PC-9 (cell line): Measurements from ENCODE around the gene PPP1R1A. TPM values are rescaled to one million over a fixed set of nuclear protein-coding genes. Genes with fewer than 3 reads are reported as not detected.

Experiments
- BruUV-seq: library from RNA; stranded (reverse); fragments of 400-500 nt; replicated peaks from 2 replicates; lab custom pipeline; 2021; lab: Mats Ljungman, UMichigan
- CTCF ChIA-PET: fragments of 300-600 bp; sonication (Branson Sonifier 250); formaldehyde crosslinking; loops from one replicate; lab custom pipeline; 2022; ENCODE audit warnings: antibody characterized with exemption; lab: Charles Lee
- POLR2A ChIA-PET: fragments of 300-600 bp; sonication (Branson Sonifier 250); formaldehyde crosslinking; loops from one replicate; lab custom pipeline; 2022; ENCODE audit warnings: antibody characterized with exemption; ENCODE audit not compliant: unreplicated experiment; lab: Charles Lee
- DNase-seq, 2 experiments: peaks; one replicate each; pipeline versions ENCODE4 v3.0.0 to v3.0.0-alpha.2; 2015 to 2022; ENCODE audit warnings: mixed read lengths in 1 of 2
- H2AFZ ChIP-seq: fragments of 200-600 bp; sonication (generic); 2 replicates; pipeline ENCODE4 v1.8.1; 2017; ENCODE audit warnings: antibody characterized with exemption
- H3F3A ChIP-seq: fragments of 200-600 bp; sonication (generic); 2 replicates; pipeline ENCODE4 v1.8.1; 2017; ENCODE audit warnings: antibody characterized with exemption, mild to moderate bottlenecking, low read depth; ENCODE audit not compliant: insufficient read depth
- H3K27ac ChIP-seq: fragments of 200-600 bp; sonication (generic); 2 replicates; pipeline ENCODE4 v1.6.1; 2016; ENCODE audit warnings: mixed run types
- H3K27me3 ChIP-seq: fragments of 200-600 bp; sonication (generic); 2 replicates; pipeline ENCODE4 v1.6.1; 2016; ENCODE audit warnings: low read depth, mixed run types; ENCODE audit not compliant: insufficient read depth
- H3K36me3 ChIP-seq: fragments of 200-600 bp; sonication (generic); 2 replicates; pipeline ENCODE4 v1.6.1; 2016; ENCODE audit warnings: low read depth, mixed run types
- H3K4me1 ChIP-seq: fragments of 200-600 bp; sonication (generic); replicated peaks from 2 replicates; pipeline ENCODE4 v1.6.1; 2016; ENCODE audit warnings: mixed run types; ENCODE audit not compliant: insufficient read depth
- H3K4me2 ChIP-seq: fragments of 200-600 bp; sonication (generic); 2 replicates; pipeline ENCODE4 v1.6.1; 2017; ENCODE audit warnings: mixed run types
- H3K4me3 ChIP-seq: fragments of 200-600 bp; sonication (generic); 2 replicates; pipeline ENCODE4 v1.6.1; 2016; ENCODE audit warnings: mixed run types
- H3K79me2 ChIP-seq: fragments of 200-600 bp; sonication (generic); 2 replicates; pipeline ENCODE4 v1.6.1; 2017; ENCODE audit warnings: low read depth, mixed run types
- H3K9me2 ChIP-seq: fragments of 200-600 bp; sonication (generic); 2 replicates; pipeline ENCODE4 v1.8.1; 2017; ENCODE audit warnings: mild to moderate bottlenecking; ENCODE audit not compliant: insufficient read depth
- H3K9me3 ChIP-seq: fragments of 200-600 bp; sonication (generic); 2 replicates; pipeline ENCODE4 v1.8.1; 2016; ENCODE audit warnings: low read depth; ENCODE audit not compliant: insufficient read depth
- H4K20me1 ChIP-seq: fragments of 200-600 bp; sonication (generic); 2 replicates; pipeline ENCODE4 v1.8.1; 2017; ENCODE audit not compliant: insufficient read depth
- CTCF ChIP-seq: fragments of 200-600 bp; sonication (generic); conservative IDR thresholded peaks from 2 replicates; pipeline ENCODE4 v1.6.1; 2017; ENCODE audit warnings: mixed run types, antibody characterized with exemption, mild to moderate bottlenecking, moderate library complexity
- EZH2 ChIP-seq: fragments of 200-600 bp; sonication (generic); IDR thresholded peaks from 2 replicates; pipeline ENCODE4 v1.8.0; 2017; ENCODE audit warnings: antibody characterized with exemption, low read depth
- intact Hi-C: fragments of 100-400 bp; cut with micrococcal nuclease; formaldehyde crosslinking; loops from one replicate; pipeline ENCODE4 v1.10.0; 2022; ENCODE audit not compliant: unreplicated experiment
- total RNA-seq: library from RNA; stranded (reverse); gene quantifications from 2 replicates; pipeline ENCODE4 v1.2.3, GENCODE V29; 2021

PPP1R1A gene
- total RNA-seq, 1 experiment from 2014 or later, result not detected

- intact Hi-C loops, result loop anchor here (5.0 kb wide), 1 partner anchor 477 kb away; no protein-coding TSS in a partner anchor
- no peaks in the 10 kb centered on the region for H3K9me3 ChIP-seq
- no peak overlapping the region for H3K4me2 ChIP-seq
- H3K27ac ChIP-seq, result no peak overlapping the region
- no peaks in the 10 kb centered on the region for H3K36me3 ChIP-seq
- no peak overlapping the region for H3K4me3 ChIP-seq
- no peaks in the 10 kb centered on the region for H3K9me2 ChIP-seq
- H2AFZ ChIP-seq, result no peak overlapping the region
- TF ChIP-seq EZH2 (no peak), CTCF (no peak)
- no peak for DNase-seq
- ChIA-PET POLR2A (no interaction called here), CTCF (no interaction called here)
- no peaks in the 10 kb centered on the region for H4K20me1 ChIP-seq
- no peaks in the 10 kb centered on the region for H3K4me1 ChIP-seq
- H3K79me2 ChIP-seq, result no peaks in the 10 kb centered on the region
- no TSS peak for BruUV-seq
- peaks cover 79% of the 10 kb centered on the region for H3K27me3 ChIP-seq
- no peaks in the 10 kb centered on the region for H3F3A ChIP-seq
Observed at GRCh38 chr12:54595471-54595870, 7.0 kb upstream of the PPP1R1A start.

GRCh38 chr12:54593725-54594124, 5.3 kb upstream of the PPP1R1A start:
- intact Hi-C loops, result no loop called here
- CTCF ChIA-PET, result interaction anchor here (0.7 kb wide), 1 partner anchor 13 kb away, joined by 7 read pairs; no protein-coding TSS in a partner anchor
- BruUV-seq, result no TSS peak

DNA sequence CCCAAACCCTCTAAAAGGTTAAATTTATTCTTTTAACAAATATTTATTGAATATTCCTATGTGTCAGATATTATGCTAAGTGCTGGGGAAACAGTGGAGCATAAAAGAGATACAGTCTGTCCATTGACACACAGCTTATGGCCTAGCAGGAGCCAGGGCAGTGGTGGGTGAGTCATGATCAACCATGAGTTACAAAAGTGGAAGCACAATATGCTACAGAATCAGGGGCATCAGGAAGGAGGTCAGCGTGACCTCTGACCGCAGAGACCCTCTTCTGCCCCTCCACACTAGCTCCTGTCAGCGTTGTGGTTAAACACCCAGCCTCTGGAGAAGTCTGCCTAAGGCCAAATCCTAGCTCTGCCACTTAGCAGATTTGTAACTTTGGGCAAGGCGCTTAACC, 4.7 kb upstream of the PPP1R1A start:
- Histone ChIP-seq H3K79me2 (no peaks in the 10 kb centered on the region), H3K9me3 (no peaks in the 10 kb centered on the region), H3K4me1 (no peaks in the 10 kb centered on the region), H3K36me3 (no peaks in the 10 kb centered on the region), H2AFZ (no peak overlapping the region), H3F3A (no peaks in the 10 kb centered on the region), H3K27ac (no peak overlapping the region), H3K4me3 (no peak overlapping the region), H3K4me2 (no peak overlapping the region), H3K9me2 (no peaks in the 10 kb centered on the region), H3K27me3 (peaks cover 76% of the 10 kb centered on the region), H4K20me1 (no peaks in the 10 kb centered on the region)
- DNase-seq, result no peak
- no TSS peak for BruUV-seq
- POLR2A ChIA-PET, result no interaction called here
- intact Hi-C loops, result no loop called here
- CTCF ChIA-PET, result no interaction called here
- TF ChIP-seq EZH2 (no peak), CTCF (no peak)

More at GRCh38 chr12:54593725-54594124, 5.3 kb upstream of the PPP1R1A start:
- no peaks in the 10 kb centered on the region for H3K79me2 ChIP-seq
- no peak overlapping the region for H3K4me3 ChIP-seq
- H3K27me3 ChIP-seq, result peaks cover 80% of the 10 kb centered on the region
- H3K9me3 ChIP-seq, result no peaks in the 10 kb centered on the region
- no peak overlapping the region for H3K27ac ChIP-seq
- H3K4me1 ChIP-seq, result no peaks in the 10 kb centered on the region
- no peak overlapping the region for H2AFZ ChIP-seq
- no peaks in the 10 kb centered on the region for H3K9me2 ChIP-seq
- POLR2A ChIA-PET, result no interaction called here
- no peaks in the 10 kb centered on the region for H4K20me1 ChIP-seq
- DNase-seq, result no peak
- H3K4me2 ChIP-seq, result no peak overlapping the region
- no peaks in the 10 kb centered on the region for H3K36me3 ChIP-seq
- no peak for TF ChIP-seq EZH2
- TF ChIP-seq CTCF, result no peak
- H3F3A ChIP-seq, result no peaks in the 10 kb centered on the region
